Amygdala (tissue), 56 donors: Measurements from ENCODE around the gene DOCK4.

Experiments used
- DNase-seq, 56 donors: peaks; one replicate each; lab custom pipeline; 2025; lab: John Stamatoyannopoulos, UW

Gene DOCK4

GRCh38 chr7:112195717-112196116 lies 10.5 kb downstream of the DOCK4 start:
- DNase-seq: no peak

- DNase-seq: no peak
These were observed 12.2 kb downstream of the DOCK4 start for GRCh38 chr7:112193915-112194502.

GRCh38 chr7:112192236-112193154 lies 13.7 kb downstream of the DOCK4 start:
- no peak for DNase-seq

GRCh38 chr7:112190120-112190519 lies 16.1 kb downstream of the DOCK4 start:
- no peak for DNase-seq

- DNase-seq: no peak
These were observed 16.5 kb downstream of the DOCK4 start for GRCh38 chr7:112189691-112190090.

GRCh38 chr7:112188257-112188656 lies 17.9 kb downstream of the DOCK4 start:
- no peak for DNase-seq

- DNase-seq: no peak
These were observed 19.9 kb downstream of the DOCK4 start for GRCh38 chr7:112186300-112186699.

- peak in 11 of 56 donors; percentile 14 to 39 (median 22) for DNase-seq
These were observed 21.0 kb downstream of the DOCK4 start for GRCh38 chr7:112185005-112185834.

- peak in 16 of 56 donors; percentile 13 to 56 (median 38) for DNase-seq
These were observed 21.7 kb downstream of the DOCK4 start for GRCh38 chr7:112184455-112184854.

- DNase-seq: no peak
These were observed 22.9 kb downstream of the DOCK4 start for GRCh38 chr7:112183266-112183665.

GRCh38 chr7:112182749-112183148 lies 23.4 kb downstream of the DOCK4 start:
- peak in 53 of 56 donors; percentile 13 to 90 (median 66) for DNase-seq

- no peak for DNase-seq
These were observed 26.0 kb downstream of the DOCK4 start for GRCh38 chr7:112180223-112180622.

GRCh38 chr7:112176693-112177415 lies 29.3 kb downstream of the DOCK4 start:
- DNase-seq: no peak

- DNase-seq: no peak
These were observed 30.0 kb downstream of the DOCK4 start for GRCh38 chr7:112176241-112176640.

GRCh38 chr7:112174192-112174591 lies 32.0 kb downstream of the DOCK4 start:
- DNase-seq: no peak

GRCh38 chr7:112173568-112173905 lies 32.7 kb downstream of the DOCK4 start:
- no peak for DNase-seq

GRCh38 chr7:112172870-112173567 lies 33.2 kb downstream of the DOCK4 start:
- no peak for DNase-seq

- DNase-seq: no peak
These were observed 34.5 kb downstream of the DOCK4 start for GRCh38 chr7:112171673-112172072.

GRCh38 chr7:112168915-112169314 lies 37.3 kb downstream of the DOCK4 start:
- DNase-seq: no peak

GRCh38 chr7:112167147-112167546 lies 39.1 kb downstream of the DOCK4 start:
- peak in 5 of 56 donors; percentile 15 to 53 (median 38) for DNase-seq
